ENCODE measurements around the gene FAM181A.

Gene FAM181A

GRCh38 chr14:93970585-93970964 is 43.4 kb downstream of the FAM181A start:
- Histone ChIP-seq H3K27ac (no peak overlapping the region), H3K27me3 (replicated peaks) (peaks cover 5% of the 10 kb centered on the region), H3K4me3 (ENCODE audit: low read depth, low read length) (no peak overlapping the region), H3K36me3 (replicated peaks) (no peaks in the 10 kb centered on the region)
- TF ChIP-seq CTCF (IDR thresholded peaks at IDR 0.05; ENCODE audit: low read depth, low read length, missing control alignments) = peak; percentile 61
- in situ Hi-C loops (cut with HindIII; ENCODE audit: low pct_ligation_motif_present, low sequenced_read_pairs) = no loop called here
- DNase-seq = no peak

- Histone ChIP-seq H3K27me3 (replicated peaks) (peaks cover 5% of the 10 kb centered on the region), H3K27ac (no peak overlapping the region), H3K4me3 (ENCODE audit: low read depth, low read length) (no peak overlapping the region), H3K36me3 (replicated peaks) (no peaks in the 10 kb centered on the region)
- in situ Hi-C loops (cut with HindIII; ENCODE audit: low pct_ligation_motif_present, low sequenced_read_pairs) = no loop called here
- DNase-seq = no peak
- TF ChIP-seq CTCF (IDR thresholded peaks at IDR 0.05; ENCODE audit: low read depth, low read length, missing control alignments) = no peak
Observed at GRCh38 chr14:93970965-93971634, 44.0 kb downstream of the FAM181A start.

GRCh38 chr14:93971635-93972027 is 44.5 kb downstream of the FAM181A start:
- in situ Hi-C loops (cut with HindIII; ENCODE audit: low pct_ligation_motif_present, low sequenced_read_pairs) = no loop called here
- H3K4me3 ChIP-seq (ENCODE audit: low read depth, low read length) = no peak overlapping the region
- no peak for DNase-seq
- no peaks in the 10 kb centered on the region for H3K36me3 ChIP-seq (replicated peaks)
- TF ChIP-seq CTCF (IDR thresholded peaks at IDR 0.05; ENCODE audit: low read depth, low read length, missing control alignments) = no peak
- H3K27me3 ChIP-seq (replicated peaks) = peaks cover 5% of the 10 kb centered on the region
- H3K27ac ChIP-seq = no peak overlapping the region

DNA sequence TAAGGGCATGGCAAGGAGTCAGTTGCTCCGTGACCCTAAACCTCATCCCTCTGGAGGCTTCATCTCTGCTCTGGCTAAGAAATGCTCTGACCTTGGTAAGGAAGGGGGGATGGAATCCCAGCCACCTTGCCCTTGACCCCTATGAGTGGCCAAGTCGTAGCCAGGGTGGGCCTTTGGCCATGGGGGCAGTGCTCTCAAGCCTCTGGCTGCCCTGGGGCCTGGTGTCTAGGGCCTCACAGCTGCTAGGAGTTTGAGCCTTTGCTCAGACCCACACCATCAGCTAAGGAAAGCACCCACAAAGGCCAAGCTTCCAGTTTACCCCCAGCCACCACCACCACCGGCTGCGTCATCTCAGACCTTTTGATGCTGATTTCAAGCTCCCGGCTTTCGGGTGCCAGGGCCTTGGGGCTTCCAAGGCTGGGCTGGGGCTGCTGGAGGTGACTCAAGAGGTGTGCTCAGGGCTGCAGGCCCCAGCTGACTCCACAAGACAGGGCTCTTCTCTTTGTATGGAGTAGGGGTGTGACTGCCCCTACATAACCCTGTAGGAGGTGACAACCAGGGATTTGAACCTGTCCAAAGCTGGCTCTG is 45.6 kb downstream of the FAM181A start:
- no peak for DNase-seq
- no peak for TF ChIP-seq CTCF (IDR thresholded peaks at IDR 0.05; ENCODE audit: low read depth, low read length, missing control alignments)
- in situ Hi-C loops (cut with HindIII; ENCODE audit: low pct_ligation_motif_present, low sequenced_read_pairs) = no loop called here
- no peak overlapping the region for H3K27ac ChIP-seq
- no peak overlapping the region for H3K4me3 ChIP-seq (ENCODE audit: low read depth, low read length)
- peaks cover 9% of the 10 kb centered on the region for H3K27me3 ChIP-seq (replicated peaks)
- no peaks in the 10 kb centered on the region for H3K36me3 ChIP-seq (replicated peaks)

DNA sequence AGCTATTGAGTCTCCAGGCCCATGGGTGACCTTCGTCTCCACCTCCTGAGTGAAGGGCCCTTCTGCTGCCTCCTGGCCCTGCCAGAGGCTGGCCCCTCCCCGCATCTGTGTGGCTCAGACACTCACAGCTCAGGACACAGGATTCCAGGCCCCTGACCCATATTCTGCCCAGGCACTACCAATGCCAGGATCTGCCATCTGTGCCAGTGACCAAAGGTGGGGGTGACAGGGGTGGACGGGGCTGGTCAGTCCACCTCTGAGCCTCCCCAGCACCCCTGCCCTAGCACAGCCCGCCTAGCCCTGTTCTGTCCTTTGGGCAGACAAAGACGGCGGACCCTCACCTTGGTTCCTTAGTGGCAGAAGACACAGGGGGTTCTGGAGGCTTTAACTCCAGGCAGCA is 46.5 kb downstream of the FAM181A start:
- Histone ChIP-seq H3K27me3 (replicated peaks) (peaks cover 9% of the 10 kb centered on the region), H3K27ac (no peak overlapping the region), H3K4me3 (ENCODE audit: low read depth, low read length) (no peak overlapping the region), H3K36me3 (replicated peaks) (no peaks in the 10 kb centered on the region)
- no peak for TF ChIP-seq CTCF (IDR thresholded peaks at IDR 0.05; ENCODE audit: low read depth, low read length, missing control alignments)
- in situ Hi-C loops (cut with HindIII; ENCODE audit: low pct_ligation_motif_present, low sequenced_read_pairs) = no loop called here
- no peak for DNase-seq

GRCh38 chr14:93974299-93974698 is 47.2 kb downstream of the FAM181A start:
- peaks cover 9% of the 10 kb centered on the region for H3K27me3 ChIP-seq (replicated peaks)
- in situ Hi-C loops (cut with HindIII; ENCODE audit: low pct_ligation_motif_present, low sequenced_read_pairs) = no loop called here
- no peak overlapping the region for H3K4me3 ChIP-seq (ENCODE audit: low read depth, low read length)
- no peak for DNase-seq
- H3K36me3 ChIP-seq (replicated peaks) = no peaks in the 10 kb centered on the region
- TF ChIP-seq CTCF (IDR thresholded peaks at IDR 0.05; ENCODE audit: low read depth, low read length, missing control alignments) = no peak
- no peak overlapping the region for H3K27ac ChIP-seq

Measured in brain microvascular endothelial cell (primary cell).